ENCODE data around the gene SARS1. TPM values are rescaled to one million over a fixed set of nuclear protein-coding genes. Genes with fewer than 3 reads are reported as not detected.

SARS1 gene
- total RNA-seq, 4 donors from 2014 or later = 154 to 172 (median 165) TPM

DNA sequence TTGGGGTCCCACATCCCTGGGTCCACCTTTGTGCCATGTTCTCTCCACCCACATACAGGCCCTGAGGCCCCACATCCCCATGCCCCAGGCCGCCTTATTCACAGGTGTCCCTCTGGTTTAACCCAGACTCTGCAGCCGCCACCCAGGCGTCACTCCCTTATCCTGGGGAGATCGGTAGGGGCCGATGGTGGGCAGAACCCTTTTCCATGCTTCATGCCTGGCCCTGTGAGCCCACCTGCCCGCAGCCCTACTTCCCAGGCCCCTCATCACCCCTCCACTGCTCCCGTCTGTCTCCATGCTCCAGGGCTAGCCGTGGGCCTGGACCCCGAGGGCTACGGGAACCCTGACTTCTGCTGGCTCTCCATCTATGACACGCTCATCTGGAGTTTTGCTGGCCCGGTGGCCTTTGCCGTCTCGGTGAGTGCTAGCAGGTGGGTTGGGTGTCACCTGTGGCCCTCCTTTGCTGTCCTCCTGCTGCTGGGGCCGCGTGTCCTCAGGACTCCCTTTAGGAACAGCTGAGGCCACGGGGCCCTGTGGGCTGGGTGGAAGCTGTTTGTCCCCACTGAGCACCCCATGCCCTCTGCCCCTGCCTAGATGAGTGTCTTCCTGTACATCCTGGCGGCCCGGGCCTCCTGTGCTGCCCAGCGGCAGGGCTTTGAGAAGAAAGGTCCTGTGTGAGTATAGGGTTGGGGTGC lies 57.1 kb downstream of the SARS1 start:
- WGBS, 2 donors = 91 to 93% methylated on average over 18 to 19 of the region's 20 CpGs
- intact Hi-C loops (cut with DNase I; ENCODE audit: low total_unique reads) = no loop called here
- no peak overlapping the region for H3K4me3 ChIP-seq (ENCODE audit: low read depth, poor library complexity, severe bottlenecking)
- no peak for DNase-seq (ENCODE audit: low spot score in 2 of 2)
- TF ChIP-seq, protein P1, sequence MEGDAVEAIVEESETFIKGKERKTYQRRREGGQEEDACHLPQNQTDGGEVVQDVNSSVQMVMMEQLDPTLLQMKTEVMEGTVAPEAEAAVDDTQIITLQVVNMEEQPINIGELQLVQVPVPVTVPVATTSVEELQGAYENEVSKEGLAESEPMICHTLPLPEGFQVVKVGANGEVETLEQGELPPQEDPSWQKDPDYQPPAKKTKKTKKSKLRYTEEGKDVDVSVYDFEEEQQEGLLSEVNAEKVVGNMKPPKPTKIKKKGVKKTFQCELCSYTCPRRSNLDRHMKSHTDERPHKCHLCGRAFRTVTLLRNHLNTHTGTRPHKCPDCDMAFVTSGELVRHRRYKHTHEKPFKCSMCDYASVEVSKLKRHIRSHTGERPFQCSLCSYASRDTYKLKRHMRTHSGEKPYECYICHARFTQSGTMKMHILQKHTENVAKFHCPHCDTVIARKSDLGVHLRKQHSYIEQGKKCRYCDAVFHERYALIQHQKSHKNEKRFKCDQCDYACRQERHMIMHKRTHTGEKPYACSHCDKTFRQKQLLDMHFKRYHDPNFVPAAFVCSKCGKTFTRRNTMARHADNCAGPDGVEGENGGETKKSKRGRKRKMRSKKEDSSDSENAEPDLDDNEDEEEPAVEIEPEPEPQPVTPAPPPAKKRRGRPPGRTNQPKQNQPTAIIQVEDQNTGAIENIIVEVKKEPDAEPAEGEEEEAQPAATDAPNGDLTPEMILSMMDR (IDR thresholded peaks at IDR 0.05) = no peak
- TF ChIP-seq POLR2A (IDR thresholded peaks at IDR 0.05) = no peak

DNA sequence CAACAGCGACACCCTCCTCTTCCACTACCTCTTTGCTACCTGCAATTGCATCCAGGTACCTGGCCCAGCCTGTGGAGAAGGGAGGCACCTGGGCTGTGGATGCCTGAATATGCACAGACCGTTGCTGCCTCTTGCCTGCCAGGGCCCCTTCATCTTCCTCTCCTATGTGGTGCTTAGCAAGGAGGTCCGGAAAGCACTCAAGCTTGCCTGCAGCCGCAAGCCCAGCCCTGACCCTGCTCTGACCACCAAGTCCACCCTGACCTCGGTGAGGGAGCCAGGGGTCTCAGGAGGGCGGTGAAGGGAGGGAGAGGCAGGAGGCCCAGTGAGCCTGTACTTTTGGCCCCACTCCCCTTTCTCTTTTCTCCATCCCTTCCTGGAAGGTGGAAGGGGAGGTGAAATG lies 57.7 kb downstream of the SARS1 start:
- H3K4me3 ChIP-seq (ENCODE audit: low read depth, poor library complexity, severe bottlenecking) = no peak overlapping the region
- 81 to 84% methylated on average over 6 of the region's 6 CpGs for WGBS, 2 donors
- TF ChIP-seq, protein P1 (IDR thresholded peaks at IDR 0.05) = no peak
- TF ChIP-seq POLR2A (IDR thresholded peaks at IDR 0.05) = no peak
- no peak for DNase-seq (ENCODE audit: low spot score in 2 of 2)
- intact Hi-C loops (cut with DNase I; ENCODE audit: low total_unique reads) = no loop called here

DNA sequence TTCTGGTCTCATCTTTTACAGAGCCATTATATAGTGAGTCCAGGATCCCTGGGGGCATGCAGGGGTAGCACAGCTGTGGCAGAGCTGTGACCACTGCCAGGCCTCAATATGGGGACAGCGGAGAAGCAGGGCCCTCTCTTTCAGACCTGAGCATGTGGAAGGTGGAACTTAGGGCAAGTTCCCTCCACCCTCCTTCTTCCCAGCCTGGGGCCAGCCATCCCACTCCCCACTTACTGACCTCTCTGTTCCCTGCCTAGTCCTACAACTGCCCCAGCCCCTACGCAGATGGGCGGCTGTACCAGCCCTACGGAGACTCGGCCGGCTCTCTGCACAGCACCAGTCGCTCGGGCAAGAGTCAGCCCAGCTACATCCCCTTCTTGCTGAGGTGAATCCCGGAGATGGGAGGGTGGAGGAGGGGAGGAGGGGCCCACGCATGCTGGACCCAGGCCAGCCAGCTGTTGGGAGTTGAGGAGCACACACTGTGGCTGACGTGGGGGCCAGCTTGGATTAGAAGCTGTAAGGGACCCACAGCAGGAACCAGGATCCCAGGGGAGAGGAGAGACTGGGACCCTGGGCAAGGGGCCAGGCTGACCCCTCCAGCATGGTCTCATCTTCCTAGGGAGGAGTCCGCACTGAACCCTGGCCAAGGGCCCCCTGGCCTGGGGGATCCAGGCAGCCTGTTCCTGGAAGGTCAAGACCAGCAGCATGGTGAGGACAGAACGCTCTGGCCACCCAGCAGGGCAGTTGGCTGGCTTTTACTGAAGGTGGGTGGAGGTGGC lies 58.5 kb downstream of the SARS1 start:
- WGBS, 2 donors = 79 to 83% methylated on average over 12 to 13 of the region's 13 CpGs
- TF ChIP-seq POLR2A (IDR thresholded peaks at IDR 0.05) = no peak
- TF ChIP-seq, protein P1 (IDR thresholded peaks at IDR 0.05) = no peak
- DNase-seq (ENCODE audit: low spot score in 2 of 2) = no peak
- no peak overlapping the region for H3K4me3 ChIP-seq (ENCODE audit: low read depth, poor library complexity, severe bottlenecking)
- intact Hi-C loops (cut with DNase I; ENCODE audit: low total_unique reads) = no loop called here

DNA sequence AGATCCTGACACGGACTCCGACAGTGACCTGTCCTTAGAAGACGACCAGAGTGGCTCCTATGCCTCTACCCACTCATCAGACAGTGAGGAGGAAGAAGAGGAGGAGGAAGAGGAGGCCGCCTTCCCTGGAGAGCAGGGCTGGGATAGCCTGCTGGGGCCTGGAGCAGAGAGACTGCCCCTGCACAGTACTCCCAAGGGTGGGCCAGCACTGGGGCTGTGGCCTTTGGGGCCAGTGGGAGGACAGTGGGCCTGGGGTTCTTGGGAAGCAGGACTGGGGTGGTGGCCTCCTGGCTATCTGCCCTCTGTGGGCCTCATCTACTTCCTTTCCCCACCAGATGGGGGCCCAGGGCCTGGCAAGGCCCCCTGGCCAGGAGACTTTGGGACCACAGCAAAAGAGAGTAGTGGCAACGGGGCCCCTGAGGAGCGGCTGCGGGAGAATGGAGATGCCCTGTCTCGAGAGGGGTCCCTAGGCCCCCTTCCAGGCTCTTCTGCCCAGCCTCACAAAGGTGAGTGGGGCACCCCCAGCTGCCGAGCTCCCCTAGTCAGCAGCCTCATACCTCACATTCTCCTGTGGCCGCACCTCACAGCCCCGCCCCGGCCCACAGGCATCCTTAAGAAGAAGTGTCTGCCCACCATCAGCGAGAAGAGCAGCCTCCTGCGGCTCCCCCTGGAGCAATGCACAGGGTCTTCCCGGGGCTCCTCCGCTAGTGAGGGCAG lies 59.3 kb downstream of the SARS1 start:
- 61 to 76% methylated on average over 14 to 16 of the region's 16 CpGs for WGBS, 2 donors
- H3K4me3 ChIP-seq (ENCODE audit: low read depth, poor library complexity, severe bottlenecking) = no peak overlapping the region
- TF ChIP-seq POLR2A (IDR thresholded peaks at IDR 0.05) = no peak
- TF ChIP-seq, protein P1 (IDR thresholded peaks at IDR 0.05) = no peak
- intact Hi-C loops (cut with DNase I; ENCODE audit: low total_unique reads) = no loop called here
- no peak for DNase-seq (ENCODE audit: low spot score in 2 of 2)

DNA sequence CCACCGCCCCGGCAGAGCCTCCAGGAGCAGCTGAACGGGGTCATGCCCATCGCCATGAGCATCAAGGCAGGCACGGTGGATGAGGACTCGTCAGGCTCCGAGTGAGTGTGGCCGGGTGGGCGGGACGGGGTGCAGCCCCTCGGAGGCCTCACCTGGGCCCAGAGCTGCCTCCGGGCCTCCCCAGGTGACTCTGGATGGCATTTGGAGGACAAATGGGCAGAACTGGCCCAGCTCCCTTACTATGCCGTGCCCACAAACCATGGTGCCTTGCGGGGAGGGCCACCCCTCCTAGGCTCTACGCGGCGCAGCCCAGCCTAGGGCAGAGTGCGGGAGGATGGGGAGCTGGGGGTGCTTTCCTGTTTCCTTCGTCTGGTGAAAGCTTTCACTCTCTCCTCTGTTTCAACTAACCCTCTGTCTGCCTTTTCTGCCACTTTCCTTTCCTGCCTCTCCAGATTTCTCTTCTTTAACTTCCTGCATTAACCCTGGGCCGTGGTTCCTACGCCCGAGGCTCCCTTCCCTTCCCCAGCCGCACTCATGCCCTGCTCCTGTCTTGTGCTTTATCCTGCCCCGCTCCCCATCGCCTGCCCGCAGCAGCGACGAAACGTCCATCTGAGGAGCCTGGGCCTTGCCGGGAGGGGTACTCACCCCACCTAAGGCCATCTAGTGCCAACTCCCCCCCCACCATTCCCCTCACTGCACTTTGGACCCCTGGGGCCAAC lies 60.0 kb downstream of the SARS1 start:
- intact Hi-C loops (cut with DNase I; ENCODE audit: low total_unique reads) = no loop called here
- H3K4me3 ChIP-seq (ENCODE audit: low read depth, poor library complexity, severe bottlenecking) = no peak overlapping the region
- TF ChIP-seq POLR2A (IDR thresholded peaks at IDR 0.05) = no peak
- TF ChIP-seq, protein P1 (IDR thresholded peaks at IDR 0.05) = no peak
- DNase-seq (ENCODE audit: low spot score in 2 of 2) = no peak
- WGBS, 2 donors = 70 to 73% methylated on average over 29 to 30 of the region's 30 CpGs

Measured in lower leg skin (tissue), 4 donors.